ENCODE measurements around the gene MAGEL2.
A peak's percentile ranks its signal among the peaks of the same experiment; 100 is the strongest.

The MAGEL2 gene

GRCh38 chr15:23686466-23687142, 38.9 kb upstream of the MAGEL2 start:
- no peak for DNase-seq (ENCODE audit: low spot score)
- H3K27ac ChIP-seq: no peak overlapping the region
- TF ChIP-seq, protein P1, sequence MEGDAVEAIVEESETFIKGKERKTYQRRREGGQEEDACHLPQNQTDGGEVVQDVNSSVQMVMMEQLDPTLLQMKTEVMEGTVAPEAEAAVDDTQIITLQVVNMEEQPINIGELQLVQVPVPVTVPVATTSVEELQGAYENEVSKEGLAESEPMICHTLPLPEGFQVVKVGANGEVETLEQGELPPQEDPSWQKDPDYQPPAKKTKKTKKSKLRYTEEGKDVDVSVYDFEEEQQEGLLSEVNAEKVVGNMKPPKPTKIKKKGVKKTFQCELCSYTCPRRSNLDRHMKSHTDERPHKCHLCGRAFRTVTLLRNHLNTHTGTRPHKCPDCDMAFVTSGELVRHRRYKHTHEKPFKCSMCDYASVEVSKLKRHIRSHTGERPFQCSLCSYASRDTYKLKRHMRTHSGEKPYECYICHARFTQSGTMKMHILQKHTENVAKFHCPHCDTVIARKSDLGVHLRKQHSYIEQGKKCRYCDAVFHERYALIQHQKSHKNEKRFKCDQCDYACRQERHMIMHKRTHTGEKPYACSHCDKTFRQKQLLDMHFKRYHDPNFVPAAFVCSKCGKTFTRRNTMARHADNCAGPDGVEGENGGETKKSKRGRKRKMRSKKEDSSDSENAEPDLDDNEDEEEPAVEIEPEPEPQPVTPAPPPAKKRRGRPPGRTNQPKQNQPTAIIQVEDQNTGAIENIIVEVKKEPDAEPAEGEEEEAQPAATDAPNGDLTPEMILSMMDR (conservative IDR thresholded peaks at IDR 0.05; ENCODE audit: low read depth): no peak
- POLR2A ChIA-PET (ENCODE audit: low non-redundant PET): no interaction called here
- CTCF ChIA-PET: interaction anchor here (0.6 kb wide), 1 partner anchor 964 kb away, joined by 3 read pairs; no protein-coding TSS in a partner anchor

GRCh38 chr15:23671481-23671880, 23.8 kb upstream of the MAGEL2 start:
- POLR2A ChIA-PET (ENCODE audit: low non-redundant PET): no interaction called here
- no peak for DNase-seq (ENCODE audit: low spot score)
- TF ChIP-seq, protein P1 (conservative IDR thresholded peaks at IDR 0.05; ENCODE audit: low read depth): no peak
- no peak overlapping the region for H3K27ac ChIP-seq
- CTCF ChIA-PET: interaction anchor here (0.5 kb wide), 1 partner anchor 249 kb away, joined by 4 read pairs; no protein-coding TSS in a partner anchor

- POLR2A ChIA-PET (ENCODE audit: low non-redundant PET): no interaction called here
- H3K27ac ChIP-seq: no peak overlapping the region
- TF ChIP-seq, protein P1 (conservative IDR thresholded peaks at IDR 0.05; ENCODE audit: low read depth): no peak
- DNase-seq (ENCODE audit: low spot score): no peak
- CTCF ChIA-PET: interaction anchor here (0.6 kb wide), 1 partner anchor 21 kb away, joined by 3 read pairs; no protein-coding TSS in a partner anchor
These were observed 23.3 kb upstream of the MAGEL2 start for GRCh38 chr15:23670970-23671369.

GRCh38 chr15:23663232-23663631, 15.6 kb upstream of the MAGEL2 start:
- no peak overlapping the region for H3K27ac ChIP-seq
- ChIA-PET POLR2A (ENCODE audit: low non-redundant PET) (no interaction called here), CTCF (no interaction called here)

DNA sequence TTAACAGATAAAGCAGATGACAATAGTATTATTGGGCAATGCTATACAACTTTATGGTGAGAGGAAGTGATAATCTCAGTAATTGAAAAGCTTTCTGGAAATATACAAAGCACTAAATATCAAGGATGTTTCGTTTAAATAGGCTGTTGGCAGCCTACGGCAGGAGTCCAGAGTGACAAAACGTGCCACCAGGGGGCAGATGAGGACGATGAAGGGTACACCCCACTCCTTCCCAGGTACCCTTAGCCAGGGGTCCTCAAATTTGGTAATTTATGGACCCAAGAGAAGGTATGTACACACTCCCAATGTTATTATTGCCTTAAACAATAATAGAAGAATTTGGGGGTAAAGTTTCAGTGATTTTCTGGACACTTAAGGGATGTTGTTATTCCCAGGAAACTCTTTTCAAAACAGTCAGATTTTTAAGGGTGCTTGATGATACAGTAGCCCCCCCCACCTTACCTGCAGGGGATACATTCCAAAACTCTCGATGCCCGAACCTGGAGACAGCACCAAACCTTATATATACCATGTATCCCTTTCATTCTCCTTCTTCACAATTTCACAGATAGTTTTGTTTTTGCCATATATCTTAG, 1.4 kb upstream of the MAGEL2 start:
- ChIA-PET POLR2A (ENCODE audit: low non-redundant PET) (no interaction called here), CTCF (interaction anchor here (0.7 kb wide), 1 partner anchor 9 kb away, joined by 4 read pairs; no protein-coding TSS in a partner anchor)
- TF ChIP-seq, protein P1 (conservative IDR thresholded peaks at IDR 0.05; ENCODE audit: low read depth): peak; percentile 52
- DNase-seq (ENCODE audit: low spot score): peak; percentile 9
- no peak overlapping the region for H3K27ac ChIP-seq

More at GRCh38 chr15:23663232-23663631, 15.6 kb upstream of the MAGEL2 start:
- no peak for DNase-seq (ENCODE audit: low spot score)
- TF ChIP-seq, protein P1 (conservative IDR thresholded peaks at IDR 0.05; ENCODE audit: low read depth): no peak

- H3K27ac ChIP-seq: no peak overlapping the region
- no peak for DNase-seq (ENCODE audit: low spot score)
- TF ChIP-seq, protein P1 (conservative IDR thresholded peaks at IDR 0.05; ENCODE audit: low read depth): no peak
- ChIA-PET CTCF (no interaction called here), POLR2A (ENCODE audit: low non-redundant PET) (no interaction called here)
These were observed 719 bp downstream of the MAGEL2 start for GRCh38 chr15:23647001-23647295.
